GM21367 (cell line): ENCODE data around the gene BRSK1.

Source experiments
- ATAC-seq: cut with Tn5 transposase; IDR thresholded peaks from one replicate; pipeline ENCODE4 v1.9.1; 2021; ENCODE audit not compliant: unreplicated experiment

Gene BRSK1

DNA sequence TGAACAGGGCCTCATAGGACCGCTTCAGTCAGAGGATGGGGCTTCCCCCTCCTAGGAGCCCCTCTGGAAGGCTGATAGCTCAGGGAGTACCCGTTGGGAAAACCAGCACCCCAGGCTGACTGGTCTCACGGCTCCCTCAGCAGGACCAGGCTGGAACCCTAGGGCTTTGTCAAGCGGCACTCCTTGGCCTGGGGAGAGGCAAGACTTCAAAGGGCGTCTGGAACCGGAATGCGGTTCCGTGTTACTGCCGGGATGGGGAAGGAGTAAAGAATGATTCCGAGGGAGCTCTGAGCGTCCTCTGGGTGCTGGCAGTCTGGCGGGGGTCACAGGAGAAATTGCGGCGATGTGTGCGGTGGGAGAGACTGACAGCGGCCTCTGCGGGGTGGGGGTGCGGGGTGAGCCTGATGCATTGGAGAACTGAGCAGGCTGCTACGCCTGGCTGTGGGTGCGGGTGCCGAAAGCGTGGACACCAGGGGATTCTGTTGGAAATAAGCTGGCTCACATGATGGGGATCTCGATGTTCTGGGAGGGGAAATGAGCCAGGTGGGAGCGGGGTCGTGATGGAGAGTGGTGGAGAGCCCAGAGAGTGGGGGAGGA, 68.8 kb downstream of the BRSK1 start:
- ATAC-seq = no peak

DNA sequence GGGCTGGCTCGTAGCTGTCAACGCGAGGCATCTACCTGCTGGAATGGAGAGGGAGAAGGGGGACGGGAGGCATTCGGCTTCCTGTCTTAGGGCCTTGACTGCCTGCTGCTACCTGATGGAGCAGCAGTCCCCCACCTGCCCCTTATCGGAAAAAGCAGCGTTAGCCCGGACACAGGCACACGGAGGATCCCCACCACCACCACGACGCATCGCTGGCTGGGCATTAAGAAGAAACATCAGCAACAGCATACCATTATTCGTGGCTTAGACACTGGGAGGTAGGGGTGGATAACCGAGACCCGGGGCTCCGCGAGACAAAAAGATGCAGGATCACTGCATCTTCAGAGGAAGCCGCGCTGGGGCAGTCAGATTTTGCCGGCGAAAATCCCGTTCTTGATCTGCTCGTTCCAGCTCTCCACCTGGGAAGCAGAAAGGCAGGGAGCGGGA, 69.6 kb downstream of the BRSK1 start:
- no peak for ATAC-seq

DNA sequence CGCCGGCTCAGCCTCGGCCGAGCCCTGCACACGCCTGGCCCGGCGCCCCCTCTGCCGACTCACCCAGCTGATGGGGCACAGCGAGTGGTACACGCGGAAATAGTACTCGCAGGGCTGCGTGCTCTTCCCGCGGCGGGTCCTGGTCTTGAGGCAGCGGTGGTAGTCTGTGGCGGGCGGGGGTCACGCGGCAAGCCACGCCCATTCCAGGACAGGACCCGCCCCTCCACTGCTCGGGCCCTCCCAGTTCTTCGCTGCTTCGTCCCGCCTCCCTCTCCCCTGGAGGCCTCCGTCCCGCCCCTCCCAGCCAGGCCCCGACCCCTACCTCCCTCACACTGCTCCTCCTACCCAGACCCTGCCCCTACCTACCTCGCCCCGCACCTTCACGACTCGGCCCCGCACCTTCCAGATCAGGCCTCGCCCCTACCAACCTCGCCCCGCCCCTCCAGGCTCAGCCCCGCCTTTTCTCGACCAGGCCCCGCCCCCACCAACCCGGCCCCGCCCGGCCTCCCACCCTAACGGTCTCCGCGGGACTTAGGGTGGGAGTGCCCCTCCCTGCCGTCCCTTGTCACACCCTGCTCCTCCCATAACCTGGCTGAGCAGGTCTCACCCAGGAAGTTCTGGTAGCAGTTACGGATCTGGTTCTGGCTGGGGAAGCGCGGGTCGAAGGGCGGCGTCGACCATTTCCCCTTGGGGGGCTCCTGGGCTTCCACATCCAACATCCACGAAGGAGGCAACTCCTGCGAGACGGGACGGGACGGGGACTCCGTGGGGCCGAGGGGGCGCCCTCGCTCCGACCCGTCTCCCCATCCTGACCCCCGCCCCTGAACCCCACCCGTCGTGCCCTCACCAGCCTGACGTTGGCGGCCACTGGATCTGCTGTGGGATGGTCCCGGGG, 70.3 kb downstream of the BRSK1 start:
- ATAC-seq = no peak

DNA sequence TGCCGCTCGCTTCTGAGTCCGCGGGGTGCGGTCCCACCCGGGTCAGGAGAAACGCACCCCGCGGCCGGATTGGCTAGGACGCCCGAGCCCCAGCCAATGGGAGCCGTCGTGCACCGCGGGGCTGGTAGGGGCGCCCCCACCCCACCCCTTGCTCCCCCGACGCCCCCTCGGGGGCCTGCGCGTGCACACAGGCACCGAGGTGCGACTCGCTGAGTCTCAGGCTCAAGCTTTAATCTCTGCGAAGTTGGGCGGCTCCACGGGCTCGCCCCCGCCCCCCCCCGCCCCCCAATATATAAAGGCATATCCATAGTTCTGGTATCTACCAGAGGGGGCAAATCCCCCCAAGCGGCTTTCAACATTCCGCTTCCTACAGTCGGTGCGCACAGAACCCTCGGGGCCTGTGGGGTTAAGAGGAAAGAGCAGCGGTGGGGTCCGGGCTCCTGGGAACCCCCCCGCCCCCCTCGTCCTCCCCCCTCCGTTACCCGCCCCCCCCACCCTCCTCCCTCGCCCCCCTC, 71.0 kb downstream of the BRSK1 start, which contains the start of gene COX6B2:
Gene COX6B2 (minus strand): TSS at position 22 of the 515 bp plus-strand sequence. CDS start 198 bp downstream, outside the sequence.
- no peak for ATAC-seq

DNA sequence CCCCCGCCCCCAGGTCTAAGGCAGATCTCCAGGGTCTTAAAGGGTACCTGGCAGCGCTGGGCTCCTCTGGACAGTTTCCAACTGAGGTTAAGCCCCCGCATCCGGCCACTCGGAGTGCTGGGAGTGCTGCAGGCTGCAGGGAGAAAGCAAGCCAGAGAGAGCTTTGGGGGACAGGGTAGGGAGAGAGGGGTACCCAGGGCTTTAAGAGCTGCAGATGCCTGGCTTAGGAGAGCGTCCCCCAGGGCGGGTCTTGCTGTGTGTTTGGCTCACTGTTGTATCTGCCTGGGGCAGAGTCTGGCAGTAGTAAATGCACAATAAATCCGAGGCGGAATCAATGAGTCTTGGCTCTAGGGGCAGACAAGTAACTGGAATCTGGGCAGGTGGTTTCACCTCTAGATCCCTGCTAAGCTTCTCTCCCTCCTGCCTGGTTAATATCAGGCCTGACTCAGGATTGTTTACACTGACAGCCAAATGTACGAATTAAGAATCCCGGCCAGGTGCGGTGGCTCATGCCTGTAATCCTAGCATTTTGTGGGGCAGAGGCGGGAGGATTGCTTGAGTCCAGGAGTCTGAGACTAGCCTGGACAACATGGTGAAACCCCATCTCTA, 71.5 kb downstream of the BRSK1 start:
- no peak for ATAC-seq

DNA sequence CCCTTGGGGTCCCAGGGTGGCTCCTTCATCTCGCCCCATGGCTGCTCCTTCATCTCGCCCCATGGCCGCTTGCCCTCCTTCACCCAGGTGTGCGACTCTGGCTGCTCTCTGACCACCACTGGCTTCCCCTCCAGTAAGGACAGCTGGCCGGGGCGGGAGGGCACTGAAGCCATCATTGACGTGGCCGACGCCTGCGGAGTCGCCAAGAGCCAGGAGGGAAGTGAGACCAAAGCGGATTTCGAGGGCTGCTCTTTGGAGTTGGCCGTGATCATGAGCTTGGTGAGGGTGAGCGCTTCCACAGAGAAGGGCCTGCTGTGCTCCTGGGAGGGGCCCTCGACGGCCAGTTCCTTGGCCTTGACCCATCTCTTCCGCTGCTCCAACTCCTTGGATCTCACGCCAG, 74.7 kb downstream of the BRSK1 start:
- ATAC-seq = no peak

DNA sequence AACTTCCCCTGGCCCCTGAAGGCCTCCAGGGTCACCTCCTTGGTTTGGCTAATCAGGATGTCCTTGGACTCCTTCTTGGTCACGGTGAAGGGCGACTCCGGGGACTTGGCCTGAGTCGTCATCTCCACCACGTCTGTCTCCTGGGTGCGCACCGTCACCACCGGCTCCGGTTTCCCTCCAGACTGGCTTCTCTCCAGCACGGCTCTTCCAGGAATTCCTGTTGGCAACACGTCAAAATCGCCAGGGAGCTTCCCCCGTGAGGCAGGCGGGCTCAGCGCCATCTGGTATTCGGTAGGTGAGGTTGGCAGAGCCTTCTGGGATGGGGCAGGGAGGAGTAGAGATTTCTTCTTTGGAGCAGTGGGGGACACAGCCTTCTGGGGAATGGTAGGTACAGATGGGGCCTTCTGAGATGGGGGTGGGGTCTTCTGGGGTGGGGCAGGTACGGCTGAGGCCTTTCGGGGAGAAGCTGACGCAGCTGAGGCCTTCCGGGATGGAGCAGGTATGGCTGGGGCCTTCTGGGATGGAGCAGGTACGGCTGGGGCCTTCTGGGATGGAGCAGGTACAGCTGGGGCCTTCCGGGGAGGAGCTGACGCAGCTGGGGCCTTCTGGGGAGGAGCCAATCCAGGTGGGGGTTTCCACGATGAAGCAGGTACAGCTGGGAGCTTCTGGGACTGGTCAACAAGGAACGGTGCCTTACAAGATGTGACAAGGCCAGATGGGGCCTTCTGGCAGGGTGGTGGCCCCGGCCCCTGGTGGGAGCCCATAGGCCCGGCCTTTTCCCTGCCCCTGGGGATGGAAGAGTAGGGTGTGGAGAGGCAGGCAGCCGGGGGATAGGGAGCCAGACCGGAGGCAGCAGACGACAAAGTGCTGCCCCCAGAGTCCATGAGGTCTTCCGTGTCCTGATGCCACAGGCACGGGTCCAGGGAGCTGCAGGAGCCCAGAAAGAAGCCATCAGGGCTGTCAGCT, 75.4 kb downstream of the BRSK1 start:
- no peak for ATAC-seq

DNA sequence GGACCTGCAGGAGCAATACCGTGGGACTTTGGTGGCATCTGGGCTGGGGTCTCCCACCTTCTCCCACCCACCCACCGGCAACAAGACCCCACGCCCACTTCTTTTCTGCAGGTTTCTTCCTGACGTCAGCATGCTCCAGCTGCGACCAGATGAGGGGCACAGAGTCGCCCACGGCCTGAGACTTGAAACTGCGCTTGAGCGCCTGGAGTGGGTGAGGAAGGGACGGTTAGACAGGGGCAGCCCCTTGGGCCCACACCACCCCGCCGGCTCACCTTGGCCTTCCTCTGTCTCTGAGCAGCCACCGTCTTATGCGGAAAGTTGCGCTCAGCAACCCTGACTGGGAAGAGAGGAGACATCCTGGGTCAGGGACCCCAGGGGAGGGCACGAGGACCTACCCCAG, 77.1 kb downstream of the BRSK1 start:
- no peak for ATAC-seq
